H1 (cell line): ENCODE data around the gene SLC22A23. TPM values are rescaled to one million over a fixed set of nuclear protein-coding genes. Genes with fewer than 3 reads are reported as not detected.

Experiments used
- CTCF ChIA-PET: fragments of 300-600 bp; sonication (Branson Sonifier 250); formaldehyde crosslinking; loops from one replicate; lab custom pipeline; 2021; ENCODE audit not compliant: partially characterized antibody; lab: Charles Lee
- POLR2A ChIA-PET: fragments of 300-600 bp; sonication (Branson Sonifier 250); formaldehyde crosslinking; loops from one replicate; lab custom pipeline; 2021; ENCODE audit warnings: inconsistent platforms; ENCODE audit not compliant: partially characterized antibody; lab: Charles Lee
- DNase-seq, 2 experiments: peaks; one replicate each; pipeline versions ENCODE4 v3.0.0 to v3.0.0-alpha.2; 2010 to 2022; ENCODE audit warnings: low spot score in 2 of 2, low read depth in 1 of 2, mixed read lengths in 1 of 2
- FAIRE-seq: peaks from 2 replicates; lab custom pipeline; 2011; peaks lifted over from hg19 to GRCh38; lab: Jason Lieb, UNC
- H2AFZ ChIP-seq: 2 replicates; pipeline ENCODE4 v1.8.1; 2012; ENCODE audit warnings: low read length, inconsistent platforms
- H2AK5ac ChIP-seq: 2 replicates; pipeline ENCODE4 v1.6.1; 2013; ENCODE audit warnings: low read depth, low read length
- H2BK120ac ChIP-seq: replicated peaks from 2 replicates; pipeline ENCODE3; 2013; ENCODE audit warnings: low read depth, low read length, inconsistent platforms
- H2BK12ac ChIP-seq: 2 replicates; pipeline ENCODE4 v1.6.1; 2013; ENCODE audit warnings: low read depth, low read length
- H2BK15ac ChIP-seq: 2 replicates; pipeline ENCODE4 v1.6.1; 2013; ENCODE audit warnings: low read length
- H2BK20ac ChIP-seq: 2 replicates; pipeline ENCODE4 v1.6.1; 2013; ENCODE audit warnings: low read length
- H2BK5ac ChIP-seq: 2 replicates; pipeline ENCODE4 v1.6.1; 2013; ENCODE audit warnings: low read depth, low read length
- H3K14ac ChIP-seq: 2 replicates; pipeline ENCODE4 v1.6.1; 2013; ENCODE audit warnings: inconsistent platforms; ENCODE audit not compliant: insufficient read length
- H3K18ac ChIP-seq: 2 replicates; pipeline ENCODE4 v1.6.1; 2013; ENCODE audit warnings: low read length; ENCODE audit errors: extremely low read depth
- H3K23ac ChIP-seq: 2 replicates; pipeline ENCODE4 v1.6.1; 2013; ENCODE audit warnings: inconsistent platforms; ENCODE audit not compliant: insufficient read length
- H3K23me2 ChIP-seq: 2 replicates; pipeline ENCODE4 v1.6.1; 2013; ENCODE audit warnings: low read depth, low read length
- H3K27ac ChIP-seq: 2 replicates; pipeline ENCODE4 v1.6.1; 2011; ENCODE audit warnings: low read depth, low read length, inconsistent platforms
- H3K27me3 ChIP-seq, 4 experiments: replicated peaks in 1 of 4; 1 replicate in 1 of 4; 2 replicates in 3 of 4; pipeline versions ENCODE4 v1.6.1 to v1.8.1; 2011 to 2013; ENCODE audit warnings: low read length in 3 of 4, mild to moderate bottlenecking in 3 of 4, inconsistent platforms in 2 of 4, mixed read lengths in 2 of 4, moderate library complexity in 1 of 4; ENCODE audit not compliant: control insufficient read depth in 3 of 4, insufficient read depth in 3 of 4; ENCODE audit errors: extremely low read depth in 1 of 4
- H3K36me3 ChIP-seq, 4 experiments: 2 replicates each; pipeline versions ENCODE4 v1.6.1 to v1.8.1; 2011 to 2013; ENCODE audit warnings: mild to moderate bottlenecking in 4 of 4, low read length in 3 of 4, moderate library complexity in 2 of 4, control low read depth in 1 of 4, inconsistent platforms in 1 of 4; ENCODE audit not compliant: insufficient read depth in 4 of 4, control insufficient read depth in 2 of 4
- H3K4ac ChIP-seq: replicated peaks from 2 replicates; pipeline ENCODE3; 2013; ENCODE audit warnings: low read length, low read depth, mixed read lengths, inconsistent platforms; ENCODE audit not compliant: insufficient read length
- H3K4me1 ChIP-seq, 4 experiments: replicated peaks in 1 of 4; 1 replicate in 1 of 4; 2 replicates in 3 of 4; pipeline versions ENCODE4 v1.6.1 to v1.8.1; 2011 to 2013; ENCODE audit warnings: low read length in 3 of 4, inconsistent platforms in 2 of 4, mixed read lengths in 1 of 4; ENCODE audit not compliant: insufficient read depth in 4 of 4, control insufficient read depth in 3 of 4
- H3K4me2 ChIP-seq, 2 experiments: 2 replicates each; pipeline versions ENCODE4 v1.6.1 to v1.8.1; 2011 to 2013; ENCODE audit warnings: low read depth in 2 of 2, low read length in 2 of 2, control low read depth in 1 of 2, inconsistent platforms in 1 of 2, mild to moderate bottlenecking in 1 of 2; ENCODE audit not compliant: insufficient read depth in 1 of 2
- H3K4me3 ChIP-seq, 4 experiments: fragments of 200-600, 300-600 bp in 1 of 4; sonication (generic), shearing (Covaris generic), sonication (Bioruptor Twin) in 1 of 4; 2 replicates each; pipeline versions ENCODE4 v1.5.1 to v1.8.1; 2011 to 2016; ENCODE audit warnings: low read length in 4 of 4, low read depth in 3 of 4, control low read depth in 2 of 4, inconsistent platforms in 2 of 4, mild to moderate bottlenecking in 2 of 4, mixed read lengths in 1 of 4, moderate library complexity in 1 of 4; ENCODE audit not compliant: insufficient read depth in 2 of 4; ENCODE audit errors: extremely low read depth in 1 of 4
- H3K56ac ChIP-seq: replicated peaks from 2 replicates; pipeline ENCODE3; 2013; ENCODE audit warnings: low read depth, mild to moderate bottlenecking, mixed read lengths, low read length, inconsistent platforms; ENCODE audit not compliant: insufficient read length
- H3K79me1 ChIP-seq: 2 replicates; pipeline ENCODE4 v1.6.1; 2013; ENCODE audit warnings: low read depth, low read length, control low read depth
- H3K79me2 ChIP-seq, 2 experiments: 2 replicates each; pipeline versions ENCODE4 v1.6.1 to v1.8.1; 2012 to 2013; ENCODE audit warnings: low read length in 2 of 2, mild to moderate bottlenecking in 2 of 2, inconsistent platforms in 1 of 2; ENCODE audit not compliant: insufficient read depth in 2 of 2, control insufficient read depth in 1 of 2
- H3K9ac ChIP-seq, 4 experiments: replicated peaks in 1 of 4; 1 replicate in 1 of 4; 2 replicates in 3 of 4; pipeline versions ENCODE4 v1.6.1 to v1.8.1; 2011 to 2013; ENCODE audit warnings: low read depth in 3 of 4, low read length in 3 of 4, control low read depth in 2 of 4, mild to moderate bottlenecking in 2 of 4, moderate library complexity in 2 of 4, inconsistent platforms in 1 of 4; ENCODE audit errors: extremely low read depth in 1 of 4
- H3K9me3 ChIP-seq, 2 experiments: 2 replicates each; pipeline versions ENCODE4 v1.6.1 to v1.8.1; 2012 to 2013; ENCODE audit warnings: mild to moderate bottlenecking in 2 of 2, moderate library complexity in 2 of 2, control low read depth in 1 of 2, inconsistent platforms in 1 of 2, low read depth in 1 of 2, low read length in 1 of 2, mixed read lengths in 1 of 2; ENCODE audit not compliant: insufficient read depth in 2 of 2
- H4K20me1 ChIP-seq, 2 experiments: replicated peaks in 1 of 2; 2 replicates each; pipeline versions ENCODE3 to v1.8.1; 2011 to 2013; ENCODE audit warnings: inconsistent platforms in 2 of 2, low read length in 2 of 2, mild to moderate bottlenecking in 1 of 2; ENCODE audit not compliant: insufficient read depth in 2 of 2, control insufficient read depth in 1 of 2
- H4K5ac ChIP-seq: 2 replicates; pipeline ENCODE4 v1.6.1; 2013; ENCODE audit warnings: low read length, low read depth, mixed read lengths, inconsistent platforms; ENCODE audit not compliant: insufficient read length
- H4K8ac ChIP-seq: 2 replicates; pipeline ENCODE4 v1.8.0; 2013; ENCODE audit warnings: mild to moderate bottlenecking, moderate library complexity, low read length, inconsistent platforms; ENCODE audit not compliant: insufficient read depth; ENCODE audit errors: extremely low read depth
- H4K91ac ChIP-seq: replicated peaks from 2 replicates; pipeline ENCODE3; 2013; ENCODE audit warnings: low read length, mixed read lengths, inconsistent platforms; ENCODE audit not compliant: insufficient read length
- BACH1 ChIP-seq: IDR thresholded peaks from 2 replicates; pipeline ENCODE4 v1.6.1; 2012; ENCODE audit warnings: low read length, improper control_type of control experiment
- BRCA1 ChIP-seq: IDR thresholded peaks from 2 replicates; pipeline ENCODE4 v1.6.1; 2012; ENCODE audit warnings: low read depth, low read length, improper control_type of control experiment
- CBX5 ChIP-seq: fragments of 300-800, 300-1000 bp; sonication (generic); IDR thresholded peaks from 2 replicates; pipeline ENCODE4 v1.7.1; 2016; ENCODE audit warnings: antibody characterized with exemption, low read length, low read depth
- GABPA ChIP-seq: IDR thresholded peaks from 2 replicates; pipeline ENCODE4 v1.6.1; 2011; ENCODE audit warnings: mild to moderate bottlenecking, low read length, moderate library complexity, borderline replicate concordance; ENCODE audit not compliant: insufficient read depth
- KDM4A ChIP-seq: IDR thresholded peaks from one replicate; pipeline ENCODE4 v1.7.1; 2012; ENCODE audit warnings: low read depth, mild to moderate bottlenecking, moderate library complexity, low read length, inconsistent platforms; ENCODE audit not compliant: severe bottlenecking
- POU5F1 ChIP-seq: IDR thresholded peaks from 2 replicates; pipeline ENCODE4 v1.6.1; 2011; ENCODE audit warnings: low read depth, mild to moderate bottlenecking, low read length, moderate library complexity
- SUZ12 ChIP-seq: fragments of 200-600 bp; sonication (generic); IDR thresholded peaks from 2 replicates; pipeline ENCODE4 v1.6.1; 2012; ENCODE audit warnings: mild to moderate bottlenecking, inconsistent platforms, low read length, moderate library complexity, mixed read lengths
- WGBS, 2 experiments: shearing (Covaris generic) in 1 of 2; methylation state at CpG; one replicate each; pipeline versions ENCODE4 v1.1.6 to v1.1.7; 2013 to 2015; ENCODE audit warnings: low lambda C conversion rate in 2 of 2, mixed read lengths in 2 of 2, inconsistent platforms in 1 of 2, low coverage in 1 of 2, missing lambda C conversion rate in 1 of 2; ENCODE audit not compliant: insufficient replicate concordance in 2 of 2, insufficient coverage in 1 of 2, insufficient read length in 1 of 2; ENCODE audit errors: extremely low coverage in 1 of 2, missing lambda C conversion rate in 1 of 2; 5-methylcytosine and 5-hydroxymethylcytosine counted together
- polyA plus RNA-seq, 7 experiments: library from polyadenylated mRNA; depleted of rRNA in 3 of 7; stranded (reverse) in 5 of 7; unstranded in 2 of 7; fragments of >200 nt in 5 of 7; fragments of 200-250 nt in 2 of 7; gene quantifications; 1 replicate in 5 of 7; 2 replicates in 1 of 7; 4 replicates in 1 of 7; pipeline versions ENCODE4 v1.2.1 to v1.2.3, GENCODE V29; 2011 to 2013; ENCODE audit warnings: missing spikeins in 2 of 7, mixed read lengths in 2 of 7
- total RNA-seq: library from RNA; stranded (reverse); fragmentation: NEBNext Ultra II Directional; extraction: Animal tissue kit (Norgen Biotek cat#: 25700); gene quantifications from 2 replicates; pipeline ENCODE4 v1.2.1, GENCODE V29; 2021

Gene SLC22A23
- total and polyA plus RNA-seq, 2 of the 8 experiments (the other 6 are each of a cell fraction or from before 2014, with no cell fraction given), result 9.9 to 38.4 TPM

GRCh38 chr6:3260296-3260695 lies 196.6 kb downstream of the SLC22A23 start:
- no peak overlapping the region for H4K8ac ChIP-seq
- no peak overlapping the region for H3K4ac ChIP-seq
- TF ChIP-seq CBX5 (no peak), POU5F1 (no peak), GABPA (no peak), KDM4A (no peak), SUZ12 (no peak), BACH1 (no peak), BRCA1 (no peak)
- no peak overlapping the region for H2BK15ac ChIP-seq
- DNase-seq, result no peak
- no peak overlapping the region for H2BK120ac ChIP-seq
- peaks cover 8 to 55% of the 10 kb centered on the region in 2 experiments; a peak in 3 of 4 replicates for H3K79me2 ChIP-seq
- no peak overlapping the region for H2AK5ac ChIP-seq
- H3K14ac ChIP-seq, result no peak overlapping the region
- H2BK12ac ChIP-seq, result no peak overlapping the region
- no peak overlapping the region for H3K27ac ChIP-seq
- no peaks in the 10 kb centered on the region for H3K9me3 ChIP-seq
- H3K9ac ChIP-seq, result no peak overlapping the region
- peak overlapping the region in 1 of 4 experiments; percentile 29; a peak in 3 of 8 replicates for H3K4me3 ChIP-seq
- no peak for FAIRE-seq
- no peak overlapping the region for H4K91ac ChIP-seq
- H3K4me2 ChIP-seq, result peak overlapping the region; percentile 34 to 80
- H2BK5ac ChIP-seq, result no peak overlapping the region
- H3K23ac ChIP-seq, result no peak overlapping the region
- peaks cover 13 to 30% of the 10 kb centered on the region in 2 experiments for H4K20me1 ChIP-seq
- H3K18ac ChIP-seq, result no peak overlapping the region
- H2AFZ ChIP-seq, result no peak overlapping the region
- peaks cover 6 to 21% (median 13%) of the 10 kb centered on the region in 4 experiments; a peak in 7 of 8 replicates for H3K36me3 ChIP-seq
- H2BK20ac ChIP-seq, result no peak overlapping the region
- peaks cover 22% of the 10 kb centered on the region for H3K79me1 ChIP-seq
- no peak overlapping the region for H4K5ac ChIP-seq
- H3K27me3 ChIP-seq, result no peaks in the 10 kb centered on the region
- peaks cover 7% of the 10 kb centered on the region; the same call in 1 of the 2 replicates for H3K23me2 ChIP-seq
- H3K4me1 ChIP-seq, result peaks cover 3 to 9% (median 7%) of the 10 kb centered on the region in 4 experiments; a peak in 4 of 7 replicates
- ChIA-PET CTCF (interaction anchor here (0.6 to 2.1 kb wide), 11 partner anchors 9 to 667 kb away, joined by 3 to 8 read pairs (median 4); no protein-coding TSS in a partner anchor), POLR2A (interaction anchor here (0.8 to 2.8 kb wide), 7 partner anchors 10 to 32 kb away, joined by 3 to 14 read pairs (median 3); no protein-coding TSS in a partner anchor)
- no peak overlapping the region for H3K56ac ChIP-seq
- WGBS, 2 experiments, result 73% methylated on average over 13 of the region's 14 CpGs; no CpG with 5 or more reads in 1 of the 2 experiments
